Activated T-cell treated with anti-CD3 and anti-CD28 coated beads for 48 hours (primary cell): ENCODE results near the gene MACROD1.

Experiments used
- DNase-seq: peaks from one replicate; pipeline ENCODE4 v3.0.0-alpha.2; 2020; ENCODE audit warnings: low read depth

MACROD1 gene

GRCh38 chr11:64131683-64132190 is 34.2 kb downstream of the MACROD1 start:
- no peak for DNase-seq

- no peak for DNase-seq
These were observed 35.3 kb downstream of the MACROD1 start for GRCh38 chr11:64130618-64131017.

- DNase-seq, result no peak
These were observed 36.5 kb downstream of the MACROD1 start for GRCh38 chr11:64129403-64129802.

- DNase-seq, result no peak
These were observed 37.5 kb downstream of the MACROD1 start for GRCh38 chr11:64128255-64129006.

- DNase-seq, result no peak
These were observed 38.4 kb downstream of the MACROD1 start for GRCh38 chr11:64127267-64128072.

- DNase-seq, result no peak
These were observed 39.1 kb downstream of the MACROD1 start for GRCh38 chr11:64126796-64127195.

- DNase-seq, result no peak
These were observed 39.5 kb downstream of the MACROD1 start for GRCh38 chr11:64126371-64126770.

GRCh38 chr11:64125676-64126075 is 40.2 kb downstream of the MACROD1 start:
- no peak for DNase-seq

GRCh38 chr11:64124147-64124546 is 41.8 kb downstream of the MACROD1 start:
- no peak for DNase-seq

GRCh38 chr11:64123679-64124078 is 42.2 kb downstream of the MACROD1 start:
- DNase-seq, result no peak

- DNase-seq, result no peak
These were observed 43.2 kb downstream of the MACROD1 start for GRCh38 chr11:64122411-64123410.

GRCh38 chr11:64121663-64122410 is 44.1 kb downstream of the MACROD1 start:
- DNase-seq, result no peak

- DNase-seq, result no peak
These were observed 44.9 kb downstream of the MACROD1 start for GRCh38 chr11:64120951-64121569.

GRCh38 chr11:64119700-64120099 is 46.2 kb downstream of the MACROD1 start:
- DNase-seq, result no peak

GRCh38 chr11:64118876-64119665 is 46.8 kb downstream of the MACROD1 start:
- DNase-seq, result no peak

GRCh38 chr11:64117763-64118459 is 48.0 kb downstream of the MACROD1 start:
- no peak for DNase-seq

GRCh38 chr11:64115531-64116522 is 50.1 kb downstream of the MACROD1 start:
- no peak for DNase-seq

GRCh38 chr11:64114231-64114630 is 51.7 kb downstream of the MACROD1 start:
- no peak for DNase-seq
